Epithelial cell of esophagus (primary cell): ENCODE measurements around the gene AKAP7.

Experiments
- DNase-seq: peaks from one replicate; pipeline ENCODE4 v3.0.0; 2010; ENCODE audit warnings: low read depth
- H3K4me3 ChIP-seq: 2 replicates; pipeline ENCODE4 v1.5.1; 2011; ENCODE audit warnings: mild to moderate bottlenecking, low read length, control low read depth
- TF ChIP-seq, protein P1 (sequence below): IDR thresholded peaks from 2 replicates; pipeline ENCODE4 v1.5.1; 2011; ENCODE audit warnings: low read depth, mild to moderate bottlenecking, low read length, control low read depth, inconsistent platforms; ENCODE audit not compliant: insufficient read depth; ENCODE audit errors: missing control alignments

AKAP7 gene

GRCh38 chr6:131223416-131223815 is 88.1 kb downstream of the AKAP7 start:
- no peak overlapping the region for H3K4me3 ChIP-seq
- DNase-seq = no peak
- TF ChIP-seq, protein P1, sequence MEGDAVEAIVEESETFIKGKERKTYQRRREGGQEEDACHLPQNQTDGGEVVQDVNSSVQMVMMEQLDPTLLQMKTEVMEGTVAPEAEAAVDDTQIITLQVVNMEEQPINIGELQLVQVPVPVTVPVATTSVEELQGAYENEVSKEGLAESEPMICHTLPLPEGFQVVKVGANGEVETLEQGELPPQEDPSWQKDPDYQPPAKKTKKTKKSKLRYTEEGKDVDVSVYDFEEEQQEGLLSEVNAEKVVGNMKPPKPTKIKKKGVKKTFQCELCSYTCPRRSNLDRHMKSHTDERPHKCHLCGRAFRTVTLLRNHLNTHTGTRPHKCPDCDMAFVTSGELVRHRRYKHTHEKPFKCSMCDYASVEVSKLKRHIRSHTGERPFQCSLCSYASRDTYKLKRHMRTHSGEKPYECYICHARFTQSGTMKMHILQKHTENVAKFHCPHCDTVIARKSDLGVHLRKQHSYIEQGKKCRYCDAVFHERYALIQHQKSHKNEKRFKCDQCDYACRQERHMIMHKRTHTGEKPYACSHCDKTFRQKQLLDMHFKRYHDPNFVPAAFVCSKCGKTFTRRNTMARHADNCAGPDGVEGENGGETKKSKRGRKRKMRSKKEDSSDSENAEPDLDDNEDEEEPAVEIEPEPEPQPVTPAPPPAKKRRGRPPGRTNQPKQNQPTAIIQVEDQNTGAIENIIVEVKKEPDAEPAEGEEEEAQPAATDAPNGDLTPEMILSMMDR = no peak

DNA sequence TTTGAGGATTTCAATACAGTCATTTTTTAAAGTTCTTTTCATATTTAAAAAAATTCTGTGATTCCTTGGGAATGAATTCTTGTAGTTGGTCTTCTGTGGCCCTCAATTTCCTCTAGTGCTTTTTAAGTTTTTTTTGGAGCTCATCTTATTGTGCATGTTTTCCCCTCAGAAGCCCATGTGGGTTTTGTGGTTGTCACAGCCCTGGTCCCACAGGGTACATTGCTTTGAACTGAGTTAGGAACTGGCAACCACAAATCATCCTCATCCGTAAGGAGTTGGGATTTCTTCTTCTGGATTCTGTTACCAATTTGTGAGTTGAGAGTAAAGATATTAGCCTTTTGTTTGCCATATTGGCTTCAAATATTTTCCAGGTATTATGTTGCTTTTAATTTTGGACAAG is 89.9 kb downstream of the AKAP7 start:
- H3K4me3 ChIP-seq = no peak overlapping the region
- TF ChIP-seq, protein P1 = no peak
- DNase-seq = no peak

GRCh38 chr6:131225959-131226358 is 90.7 kb downstream of the AKAP7 start:
- TF ChIP-seq, protein P1 = no peak
- DNase-seq = no peak
- no peak overlapping the region for H3K4me3 ChIP-seq

DNA sequence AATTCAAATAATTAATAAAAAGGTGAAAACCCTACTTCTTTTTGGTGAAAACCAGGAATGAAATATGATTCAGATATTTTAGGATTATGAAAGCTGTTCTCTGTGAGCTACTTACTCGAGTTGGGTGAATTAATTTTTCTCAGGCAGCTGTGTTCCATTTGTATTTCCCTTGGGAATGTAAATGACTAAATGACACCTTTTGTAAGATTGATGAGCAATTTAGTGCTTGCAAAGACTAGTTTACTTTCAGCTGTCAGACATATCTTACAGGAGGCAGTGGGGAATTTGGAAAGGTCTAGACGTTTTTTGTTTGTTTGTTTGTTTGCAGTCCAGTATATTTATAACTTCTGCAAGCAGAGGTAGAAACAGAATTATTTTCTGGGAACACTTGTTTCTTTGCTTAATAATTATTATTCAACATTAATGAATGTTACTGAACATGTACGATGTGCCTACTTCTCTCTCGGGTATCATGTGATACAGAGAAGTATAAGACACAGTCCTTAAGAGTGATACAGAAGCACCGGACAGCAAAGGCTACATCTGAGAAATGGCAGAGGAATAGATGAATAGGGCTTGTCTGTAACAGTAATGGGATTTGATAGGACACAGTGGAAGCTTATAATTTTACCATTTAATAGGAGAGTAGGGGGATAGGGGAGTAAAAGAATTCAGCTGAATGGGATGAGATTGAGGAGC is 91.3 kb downstream of the AKAP7 start:
- TF ChIP-seq, protein P1 = no peak
- H3K4me3 ChIP-seq = no peak overlapping the region
- DNase-seq = peak; percentile 45

GRCh38 chr6:131227158-131227543 is 91.9 kb downstream of the AKAP7 start:
- no peak overlapping the region for H3K4me3 ChIP-seq
- TF ChIP-seq, protein P1 = no peak
- DNase-seq = no peak

GRCh38 chr6:131231103-131231502 is 95.8 kb downstream of the AKAP7 start:
- H3K4me3 ChIP-seq = no peak overlapping the region
- TF ChIP-seq, protein P1 = no peak
- DNase-seq = peak; percentile 64

DNA sequence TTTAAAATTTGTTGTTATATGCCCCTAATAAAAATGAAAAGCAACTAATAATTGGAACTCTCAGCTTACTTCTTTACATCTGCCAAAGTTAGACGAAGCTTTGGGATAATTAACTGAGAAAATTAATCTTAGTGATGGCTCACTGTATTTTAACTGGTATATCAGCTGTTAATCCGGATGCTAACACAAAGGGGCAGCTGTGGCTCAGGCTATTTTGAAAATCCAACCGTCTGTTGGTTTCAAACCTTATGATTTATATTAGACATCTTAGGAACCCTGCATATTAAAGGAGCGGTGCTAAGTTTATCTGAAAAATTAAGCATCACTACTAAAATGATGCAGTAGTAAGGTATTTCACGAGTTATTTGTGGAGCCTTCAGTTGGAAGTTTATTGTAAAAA is 96.6 kb downstream of the AKAP7 start:
- TF ChIP-seq, protein P1 = no peak
- H3K4me3 ChIP-seq = no peak overlapping the region

More for the DNA sequence above, 96.6 kb downstream of the AKAP7 start:
- no peak for DNase-seq
